Measurements from ENCODE around the gene RAB27B.

RAB27B gene

DNA sequence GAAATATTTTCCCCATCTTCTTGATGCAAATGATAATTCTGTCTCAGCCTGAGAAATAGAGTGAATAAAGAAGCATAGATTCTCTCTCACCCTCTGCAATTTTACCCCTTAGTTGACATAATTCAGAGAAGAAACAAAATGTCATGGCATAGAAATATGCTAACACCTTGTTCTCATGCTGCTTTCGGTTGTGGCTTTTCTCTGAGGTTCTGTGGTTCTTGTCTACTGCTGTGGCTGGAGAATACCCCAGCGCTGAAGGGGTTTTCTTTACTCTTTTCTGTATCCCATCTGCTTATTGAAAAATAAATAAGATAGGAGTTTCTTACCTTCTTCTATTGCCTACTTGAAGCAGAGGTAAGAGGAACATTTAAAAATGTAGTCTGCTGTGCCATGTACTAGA lies 15.4 kb upstream of the RAB27B start:
- TF ChIP-seq ARNTL (CRISPR knock-in tag; IDR thresholded peaks at IDR 0.05; ENCODE audit: borderline replicate concordance, low read depth) (no peak), TOX (CRISPR knock-in tag; IDR thresholded peaks at IDR 0.05; ENCODE audit: borderline replicate concordance) (no peak), CREB5 (CRISPR knock-in tag; IDR thresholded peaks at IDR 0.05; ENCODE audit: low read depth) (no peak), BACH2 (CRISPR knock-in tag; IDR thresholded peaks at IDR 0.05; ENCODE audit: borderline replicate concordance) (no peak), ZNF70 (CRISPR knock-in tag; IDR thresholded peaks at IDR 0.05) (no peak), RARB (CRISPR knock-in tag; IDR thresholded peaks at IDR 0.05) (no peak), OSR1 (CRISPR knock-in tag; IDR thresholded peaks at IDR 0.05) (no peak), ZNF8 (CRISPR knock-in tag; IDR thresholded peaks at IDR 0.05) (no peak), PATZ1 (CRISPR knock-in tag; IDR thresholded peaks at IDR 0.05; ENCODE audit: borderline replicate concordance) (no peak), TSHZ2 (CRISPR knock-in tag; IDR thresholded peaks at IDR 0.05) (no peak), TCF4 (CRISPR knock-in tag; IDR thresholded peaks at IDR 0.05; ENCODE audit: borderline replicate concordance) (no peak), ISL1 (CRISPR knock-in tag; IDR thresholded peaks at IDR 0.05) (no peak), ZNF565 (CRISPR knock-in tag; conservative IDR thresholded peaks at IDR 0.05; ENCODE audit: low read depth) (no peak), ZC3H10 (CRISPR knock-in tag; IDR thresholded peaks at IDR 0.05) (no peak), ZFP3 (CRISPR knock-in tag; IDR thresholded peaks at IDR 0.05) (no peak), PPARA (CRISPR knock-in tag; IDR thresholded peaks at IDR 0.05; ENCODE audit: borderline replicate concordance) (no peak)
- no peak for ATAC-seq

GRCh38 chr18:54813305-54813704 lies 15.0 kb upstream of the RAB27B start:
- no peak for ATAC-seq
- TF ChIP-seq PPARA (CRISPR knock-in tag; IDR thresholded peaks at IDR 0.05; ENCODE audit: borderline replicate concordance): no peak
- TF ChIP-seq CSRNP3 (CRISPR knock-in tag; IDR thresholded peaks at IDR 0.05): no peak
- no peak for TF ChIP-seq CREB5 (CRISPR knock-in tag; IDR thresholded peaks at IDR 0.05; ENCODE audit: low read depth)
- TF ChIP-seq GLIS3 (CRISPR knock-in tag; IDR thresholded peaks at IDR 0.05): no peak
- no peak for TF ChIP-seq BACH2 (CRISPR knock-in tag; IDR thresholded peaks at IDR 0.05; ENCODE audit: borderline replicate concordance)
- TF ChIP-seq, protein P1, sequence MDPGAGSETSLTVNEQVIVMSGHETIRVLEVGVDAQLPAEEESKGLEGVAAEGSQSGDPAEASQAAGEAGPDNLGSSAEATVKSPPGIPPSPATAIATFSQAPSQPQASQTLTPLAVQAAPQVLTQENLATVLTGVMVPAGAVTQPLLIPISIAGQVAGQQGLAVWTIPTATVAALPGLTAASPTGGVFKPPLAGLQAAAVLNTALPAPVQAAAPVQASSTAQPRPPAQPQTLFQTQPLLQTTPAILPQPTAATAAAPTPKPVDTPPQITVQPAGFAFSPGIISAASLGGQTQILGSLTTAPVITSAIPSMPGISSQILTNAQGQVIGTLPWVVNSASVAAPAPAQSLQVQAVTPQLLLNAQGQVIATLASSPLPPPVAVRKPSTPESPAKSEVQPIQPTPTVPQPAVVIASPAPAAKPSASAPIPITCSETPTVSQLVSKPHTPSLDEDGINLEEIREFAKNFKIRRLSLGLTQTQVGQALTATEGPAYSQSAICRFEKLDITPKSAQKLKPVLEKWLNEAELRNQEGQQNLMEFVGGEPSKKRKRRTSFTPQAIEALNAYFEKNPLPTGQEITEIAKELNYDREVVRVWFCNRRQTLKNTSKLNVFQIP (CRISPR knock-in tag; IDR thresholded peaks at IDR 0.05; ENCODE audit: borderline replicate concordance, low read depth): no peak
- TF ChIP-seq ZNF8 (CRISPR knock-in tag; IDR thresholded peaks at IDR 0.05): no peak
- TF ChIP-seq PATZ1 (CRISPR knock-in tag; IDR thresholded peaks at IDR 0.05; ENCODE audit: borderline replicate concordance): no peak

Measured in SK-N-SH treated with all-trans-retinoic acid at 6 μM for 48 hours (cell line).